A549 (cell line): ENCODE results near the gene R3HDM2. TPM values are rescaled to one million over a fixed set of nuclear protein-coding genes. Genes with fewer than 3 reads are reported as not detected.

Source experiments
- ATAC-seq, 2 experiments: fragments of 200-7000 bp in 1 of 2; fragments of >200 bp in 1 of 2; cut with Nextera tagmentation in 1 of 2; cut with Tn5 transposase in 1 of 2; 3 replicates each; pipeline versions ENCODE4 v1.8.0 to v1.9.1; 2018 to 2020; ENCODE audit warnings: mild to moderate bottlenecking in 1 of 2, moderate library complexity in 1 of 2
- CTCF ChIA-PET: fragments of 300-600 bp; sonication (Branson Sonifier 250); formaldehyde crosslinking; extraction: SDS; loops from one replicate; lab custom pipeline; 2021; ENCODE audit warnings: antibody characterized with exemption, inconsistent platforms; lab: Yijun Ruan, JAX
- POLR2A ChIA-PET: fragments of 350-600 bp; formaldehyde crosslinking; extraction: SDS; loops from one replicate; lab custom pipeline; 2021; ENCODE audit warnings: antibody characterized with exemption, inconsistent platforms; lab: Yijun Ruan, JAX
- DNase-seq, 2 experiments: peaks; one replicate each; pipeline versions ENCODE4 v3.0.0 to v3.0.0-alpha.2; 2011 to 2016; ENCODE audit warnings: low read depth in 1 of 2, low spot score in 1 of 2
- FAIRE-seq: peaks from 2 replicates; lab custom pipeline; 2011; peaks lifted over from hg19 to GRCh38; lab: Jason Lieb, UNC
- H3K27ac ChIP-seq, 2 experiments: fragments of >200 bp; sonication (Bioruptor Twin); formaldehyde crosslinking; 3 replicates each; pipeline ENCODE4 v1.5.1; 2016 to 2017
- H3K4me1 ChIP-seq: fragments of >200 bp; sonication (Bioruptor Twin); formaldehyde crosslinking; 3 replicates; pipeline ENCODE4 v1.6.1; 2016
- H3K4me2 ChIP-seq: fragments of >200 bp; sonication (Bioruptor Twin); formaldehyde crosslinking; 3 replicates; pipeline ENCODE4 v1.6.1; 2016
- H3K4me3 ChIP-seq: fragments of >200 bp; sonication (Bioruptor Twin); formaldehyde crosslinking; 3 replicates; pipeline ENCODE4 v1.5.1; 2016
- H3K9me3 ChIP-seq: fragments of >200 bp; sonication (Bioruptor Twin); formaldehyde crosslinking; 3 replicates; pipeline ENCODE4 v1.6.1; 2016
- CBX2 ChIP-seq: fragments of 200-600 bp; sonication (generic); IDR thresholded peaks from 2 replicates; pipeline ENCODE4 v1.6.1; 2016; ENCODE audit warnings: low read depth, mild to moderate bottlenecking, borderline replicate concordance
- CHD2 ChIP-seq: fragments of 150-350 bp; IDR thresholded peaks from 2 replicates; pipeline ENCODE4 v1.6.1; 2014; ENCODE audit warnings: low read length; ENCODE audit not compliant: partially characterized antibody
- CHD4 ChIP-seq: fragments of 200-600 bp; sonication (generic); IDR thresholded peaks from 2 replicates; pipeline ENCODE4 v1.6.1; 2016; ENCODE audit warnings: antibody characterized with exemption, mild to moderate bottlenecking, borderline replicate concordance
- E2F6 ChIP-seq: IDR thresholded peaks from 2 replicates; pipeline ENCODE4 v1.6.1; 2012; ENCODE audit warnings: low read depth, borderline replicate concordance
- EP300 ChIP-seq, 2 experiments: fragments of >200 bp; sonication (Bioruptor Twin); formaldehyde crosslinking; IDR thresholded peaks; 2 replicates in 1 of 2; 3 replicates in 1 of 2; pipeline ENCODE4 v1.6.1; 2016 to 2017
- ESRRA ChIP-seq: fragments of 150-350 bp; IDR thresholded peaks from 2 replicates; pipeline ENCODE4 v1.6.1; 2014; ENCODE audit warnings: mild to moderate bottlenecking, low read length, borderline replicate concordance
- FOSB ChIP-seq: fragments of 250-450 bp; sonication (Bioruptor Pico); IDR thresholded peaks from 2 replicates; pipeline ENCODE4 v1.5.0; 2020; ENCODE audit warnings: mild to moderate bottlenecking, moderate library complexity
- GATA3 ChIP-seq: IDR thresholded peaks from 2 replicates; pipeline ENCODE4 v1.6.1; 2012; ENCODE audit warnings: borderline replicate concordance
- HOXA7 ChIP-seq: fragments of 250-450 bp; sonication (Bioruptor Pico); IDR thresholded peaks from 2 replicates; pipeline ENCODE4 v1.5.0; 2020; ENCODE audit warnings: mild to moderate bottlenecking, moderate library complexity
- KDM5A ChIP-seq: fragments of 200-600 bp; sonication (generic); IDR thresholded peaks from 2 replicates; pipeline ENCODE4 v1.6.1; 2016; ENCODE audit warnings: antibody characterized with exemption, mild to moderate bottlenecking
- MAZ ChIP-seq: fragments of 150-350 bp; IDR thresholded peaks from 2 replicates; pipeline ENCODE4 v1.6.1; 2014; ENCODE audit warnings: antibody characterized with exemption, low read depth, low read length, borderline replicate concordance
- NPAS2 ChIP-seq: fragments of 250-450 bp; sonication (Bioruptor Pico); IDR thresholded peaks from 2 replicates; pipeline ENCODE4 v1.8.0; 2022; ENCODE audit warnings: mild to moderate bottlenecking, moderate library complexity, borderline replicate concordance
- NR3C1 ChIP-seq: fragments of >200 bp; sonication (Bioruptor Twin); formaldehyde crosslinking; IDR thresholded peaks from 3 replicates; pipeline ENCODE4 v1.6.1; 2017
- PBX3 ChIP-seq: IDR thresholded peaks from 2 replicates; pipeline ENCODE4 v1.6.1; 2012
- PHF8 ChIP-seq: fragments of 200-600 bp; sonication (generic); IDR thresholded peaks from 2 replicates; pipeline ENCODE4 v1.6.1; 2016; ENCODE audit warnings: low read depth, mild to moderate bottlenecking, antibody characterized with exemption, moderate library complexity, borderline replicate concordance
- POLR2A ChIP-seq: IDR thresholded peaks from 2 replicates; pipeline ENCODE4 v1.6.1; 2012; ENCODE audit warnings: mild to moderate bottlenecking, low read length
- POLR2AphosphoS2 ChIP-seq: conservative IDR thresholded peaks from 2 replicates; pipeline ENCODE4 v1.6.1; 2012; ENCODE audit warnings: low read length, improper control_type of control experiment, inconsistent platforms
- RAD21 ChIP-seq, 2 experiments: fragments of >200 bp in 1 of 2; sonication (Bioruptor Twin) in 1 of 2; formaldehyde crosslinking in 1 of 2; IDR thresholded peaks in 1 of 2; conservative IDR thresholded peaks in 1 of 2; 2 replicates in 1 of 2; 3 replicates in 1 of 2; pipeline ENCODE4 v1.6.1; 2012 to 2018; ENCODE audit warnings: inconsistent platforms in 1 of 2
- RARB ChIP-seq: fragments of 250-450 bp; sonication (Bioruptor Pico); IDR thresholded peaks from 2 replicates; pipeline ENCODE4 v1.8.0; 2021; ENCODE audit warnings: mild to moderate bottlenecking, moderate library complexity
- RFX5 ChIP-seq: fragments of 450-650 bp; IDR thresholded peaks from 2 replicates; pipeline ENCODE4 v1.7.1; 2014; ENCODE audit warnings: antibody characterized with exemption, mild to moderate bottlenecking, moderate library complexity
- RNF2 ChIP-seq: fragments of 200-600 bp; sonication (generic); IDR thresholded peaks from 2 replicates; pipeline ENCODE4 v1.6.1; 2016; ENCODE audit warnings: low read depth, mild to moderate bottlenecking, antibody characterized with exemption, moderate library complexity, borderline replicate concordance
- SREBF2 ChIP-seq: fragments of 450-650 bp; IDR thresholded peaks from 2 replicates; pipeline ENCODE4 v1.6.1; 2014; ENCODE audit warnings: mild to moderate bottlenecking, moderate library complexity
- ZNF302 ChIP-seq: fragments of 250-450 bp; sonication (Bioruptor Pico); IDR thresholded peaks from 2 replicates; pipeline ENCODE4 v1.9.0; 2021; ENCODE audit warnings: inconsistent platforms, mild to moderate bottlenecking, moderate library complexity
- ZSCAN20 ChIP-seq: fragments of 250-450 bp; sonication (Bioruptor Pico); IDR thresholded peaks from 2 replicates; pipeline ENCODE4 v1.8.0; 2022; ENCODE audit warnings: mild to moderate bottlenecking, moderate library complexity
- WGBS: methylation state at CpG from one replicate; pipeline ENCODE4 v1.1.6; 2017; ENCODE audit errors: missing lambda C conversion rate; 5-methylcytosine and 5-hydroxymethylcytosine counted together
- polyA plus RNA-seq, 4 experiments: library from polyadenylated mRNA; depleted of rRNA in 3 of 4; stranded (reverse); fragments of >200 nt; fragmentation: RNase III in 1 of 4; extraction: RNeasy Plus Mini Kit Qiagen cat#74134 plus additional on column Dnase treatment in 1 of 4; gene quantifications; 2 replicates in 3 of 4; 3 replicates in 1 of 4; pipeline ENCODE4 v1.2.3, GENCODE V29; 2011 to 2017

R3HDM2 gene
- polyA plus RNA-seq, 2 of the 4 experiments (the other 2 are of a cell fraction): 14.0 to 30.6 TPM

- ChIA-PET CTCF (interaction anchor here (0.6 to 18.3 kb wide), 7 partner anchors 14 to 205 kb away, joined by 3 to 316 read pairs (median 4); partner anchors contain the start of genes GLI1, INHBE and STAC3), POLR2A (no interaction called here)
- H3K4me2 ChIP-seq: no peak overlapping the region
- DNase-seq (no peak), FAIRE-seq (no peak), ATAC-seq (no peak)
- WGBS: 50% methylated on average over 2 of the region's 2 CpGs
- H3K4me3 ChIP-seq: no peak overlapping the region
- 0 out of 3 replicates have a peak, but pooled peaks cover 3% of the 10 kb centered on the region for H3K4me1 ChIP-seq
- no peak overlapping the region for H3K27ac ChIP-seq
- TF ChIP-seq PBX3 (no peak), CHD2 (no peak), RNF2 (no peak), FOSB (CRISPR knock-in tag) (no peak), RAD21 (conservative IDR thresholded peaks at IDR 0.05 in 1 of 2, IDR thresholded peaks at IDR 0.05 in 1 of 2) (no peak), SREBF2 (no peak), HOXA7 (no peak), MAZ (no peak), GATA3 (no peak), NR3C1 (no peak), E2F6 (no peak), ESRRA (no peak), CBX2 (no peak), EP300 (IDR thresholded peaks at IDR 0.05) (no peak), RFX5 (no peak), POLR2A (no peak)
- no peaks in the 10 kb centered on the region for H3K9me3 ChIP-seq
Observed at GRCh38 chr12:57261428-57261865, 169.4 kb downstream of the R3HDM2 start.

GRCh38 chr12:57260366-57260765 lies 170.5 kb downstream of the R3HDM2 start:
- ChIA-PET POLR2A (no interaction called here), CTCF (interaction anchor here (1.0 to 18.3 kb wide), 7 partner anchors 13 to 203 kb away, joined by 3 to 316 read pairs (median 4); partner anchors contain the start of genes GLI1, INHBE and STAC3)
- H3K4me2 ChIP-seq: no peak overlapping the region
- DNase-seq: no peak
- H3K27ac ChIP-seq: no peak overlapping the region
- ATAC-seq: no peak
- WGBS: 79% methylated on average over 4 of the region's 4 CpGs
- 0 out of 3 replicates have a peak, but pooled peaks cover 3% of the 10 kb centered on the region for H3K4me1 ChIP-seq
- no peak for TF ChIP-seq ZNF302 (CRISPR knock-in tag)
- no peak for TF ChIP-seq ZSCAN20 (CRISPR knock-in tag)
- no peak for TF ChIP-seq EP300 (IDR thresholded peaks at IDR 0.05)
- no peak for TF ChIP-seq RARB (CRISPR knock-in tag)
- TF ChIP-seq POLR2A: no peak
- no peak for FAIRE-seq
- H3K4me3 ChIP-seq: no peak overlapping the region
- no peaks in the 10 kb centered on the region for H3K9me3 ChIP-seq

GRCh38 chr12:57258977-57259970 lies 171.6 kb downstream of the R3HDM2 start:
- ChIA-PET POLR2A (no interaction called here), CTCF (interaction anchor here (0.6 to 18.3 kb wide), 6 partner anchors 12 to 232 kb away, joined by 3 to 316 read pairs (median 4); partner anchors contain the start of genes GLI1, INHBE and STAC3)
- WGBS: 55% methylated on average over 6 of the region's 6 CpGs
- H3K9me3 ChIP-seq: no peaks in the 10 kb centered on the region
- H3K27ac ChIP-seq: no peak overlapping the region
- ATAC-seq (no peak), FAIRE-seq (no peak), DNase-seq (no peak)
- TF ChIP-seq PHF8 (no peak), SREBF2 (no peak), POLR2AphosphoS2 (no peak), CHD4 (no peak), PBX3 (no peak), KDM5A (no peak), NPAS2 (CRISPR knock-in tag) (no peak)
- H3K4me1 ChIP-seq: 0 out of 3 replicates have a peak, but pooled peaks cover 3% of the 10 kb centered on the region
- no peak overlapping the region for H3K4me3 ChIP-seq
- no peak overlapping the region for H3K4me2 ChIP-seq
